ENCODE measurements around the gene SIL1.
"Not testable (repeated sequence)": the region's sequence is repeated elsewhere in the genome, so short reads cannot be mapped to it uniquely, and the experiment has no call there.

SIL1 gene

DNA sequence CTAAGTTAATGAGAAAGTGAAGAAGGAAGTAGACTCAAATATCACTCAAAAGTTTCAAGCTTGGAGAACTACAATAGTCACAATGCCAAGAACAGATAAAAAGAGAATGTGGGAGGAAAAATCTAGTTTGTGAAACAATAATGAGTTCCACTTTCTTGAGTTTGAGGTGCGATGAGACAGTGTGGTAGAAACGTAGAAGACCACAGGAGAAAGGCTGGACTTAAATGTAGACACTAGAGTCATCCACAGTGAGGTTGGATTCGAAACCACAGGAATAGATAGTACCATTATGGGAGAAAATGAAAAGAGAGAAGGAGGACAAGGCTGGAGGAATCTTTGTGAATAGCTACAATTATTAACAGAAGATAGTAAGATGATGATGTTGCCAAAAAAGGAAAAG, 182.0 kb downstream of the SIL1 start:
- DNase-seq: no peak

DNA sequence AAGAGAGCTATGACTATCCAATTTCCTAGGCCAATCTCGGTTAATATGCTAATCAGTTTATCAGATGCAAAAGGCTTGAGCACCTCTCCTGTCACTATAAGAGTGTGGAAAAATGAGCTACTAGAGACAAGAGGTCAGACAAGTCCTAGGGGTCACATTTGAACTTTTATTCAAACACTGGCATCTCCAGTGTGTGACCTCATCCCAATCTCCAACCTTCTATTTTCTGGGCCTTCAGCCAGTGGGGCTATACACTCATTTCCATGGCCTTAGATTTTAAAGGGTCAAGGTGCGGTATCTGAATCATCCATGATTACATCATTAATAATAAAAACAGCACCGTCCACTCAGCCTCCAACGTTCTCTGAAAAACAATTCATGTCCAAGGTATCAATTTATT, 183.4 kb downstream of the SIL1 start:
- no peak for DNase-seq

DNA sequence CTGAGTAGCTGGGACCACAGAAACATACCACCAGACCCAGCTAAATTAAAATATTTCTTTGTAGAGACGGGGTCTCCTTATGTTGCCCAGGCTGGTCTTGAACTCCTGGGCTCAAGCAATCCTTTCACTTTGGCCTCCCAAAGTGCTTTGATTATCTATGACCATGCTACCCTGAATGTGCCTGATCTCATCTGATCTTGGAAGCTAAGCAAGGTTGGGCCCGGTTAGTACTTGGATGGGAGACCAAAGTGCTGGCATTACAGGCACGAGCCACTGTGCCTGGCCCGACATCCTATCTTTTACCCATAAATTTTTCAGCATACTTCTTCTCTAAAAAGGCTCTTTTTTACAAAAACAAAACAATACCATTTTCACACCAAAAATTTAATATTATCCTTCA, 186.0 kb downstream of the SIL1 start:
- no peak for DNase-seq

DNA sequence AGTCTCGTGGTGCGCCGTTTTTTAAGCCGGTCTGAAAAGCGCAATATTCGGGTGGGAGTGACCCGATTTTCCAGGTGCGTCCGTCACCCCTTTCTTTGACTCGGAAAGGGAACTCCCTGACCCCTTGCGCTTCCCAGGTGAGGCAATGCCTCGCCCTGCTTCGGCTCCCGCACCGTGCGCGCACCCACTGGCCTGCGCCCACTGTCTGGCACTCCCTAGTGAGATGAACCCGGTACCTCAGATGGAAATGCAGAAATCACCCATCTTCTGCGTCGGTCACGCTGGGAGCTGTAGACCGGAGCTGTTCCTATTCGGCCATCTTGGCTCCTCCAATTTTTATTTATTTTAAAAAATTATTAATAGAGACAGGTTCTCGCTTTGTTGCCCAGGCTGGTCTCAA, 187.0 kb downstream of the SIL1 start:
- not testable (repeated sequence) for DNase-seq

DNA sequence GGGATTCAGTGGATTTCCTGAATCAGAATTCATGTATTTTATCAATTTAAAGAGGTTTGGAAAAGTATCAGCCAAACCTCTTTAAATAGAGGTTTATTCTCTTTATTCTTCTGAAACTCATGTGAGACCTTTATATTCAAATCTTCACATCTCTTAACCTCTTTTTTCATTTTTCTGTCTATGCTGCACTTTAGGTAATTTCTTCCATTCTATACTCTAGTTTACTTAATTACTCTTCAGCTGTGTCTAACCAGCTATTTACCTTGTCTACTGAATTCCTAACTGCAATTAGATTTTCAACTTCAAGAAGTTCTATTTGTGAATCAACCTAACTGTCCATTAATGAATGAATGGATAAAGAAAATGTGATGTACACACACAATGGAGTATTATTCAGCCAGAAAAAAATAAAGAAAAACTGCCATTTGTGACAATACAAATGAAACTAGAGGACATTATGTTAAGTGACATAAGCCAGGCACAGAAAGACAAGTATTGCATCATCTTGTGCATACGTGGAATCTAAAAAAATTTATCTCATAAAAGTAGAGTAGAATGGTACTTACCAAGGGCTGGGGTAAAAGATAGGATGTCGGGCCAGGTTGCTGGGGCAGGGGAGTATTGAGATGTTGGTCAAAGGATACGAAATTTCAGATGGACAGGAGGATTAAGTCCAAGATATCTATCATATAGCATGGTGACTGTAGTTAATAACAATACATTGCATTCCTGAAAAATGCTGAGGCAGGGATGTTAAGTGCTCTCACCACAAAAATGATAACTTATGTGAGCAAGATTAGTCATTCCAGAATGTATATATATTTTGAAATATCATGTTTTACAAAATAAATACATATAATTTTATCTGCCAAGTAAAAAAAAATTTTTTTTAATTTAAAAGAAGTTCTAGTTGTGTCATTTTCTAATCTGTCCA, 193.5 kb downstream of the SIL1 start:
- no peak for DNase-seq

DNA sequence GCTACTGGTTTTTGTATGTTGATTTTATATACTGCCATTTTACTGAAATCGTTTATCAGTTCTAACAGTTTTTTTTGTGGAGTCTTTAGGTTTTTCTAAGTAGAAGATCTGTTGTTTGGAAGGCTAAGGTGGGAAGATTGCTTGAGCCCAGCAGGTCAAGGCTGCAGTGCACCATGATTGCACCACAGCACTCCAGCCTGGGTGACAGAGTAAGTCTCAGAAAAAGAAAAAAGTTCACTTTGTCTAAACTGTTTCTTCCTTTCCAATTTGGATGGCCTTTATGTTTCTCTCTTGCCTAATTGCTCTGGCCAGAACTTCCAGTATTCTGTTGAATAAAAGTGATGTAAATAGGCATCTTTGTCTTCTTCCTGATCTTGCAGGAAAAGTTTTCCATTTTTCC, 198.5 kb downstream of the SIL1 start:
- no peak for DNase-seq

DNA sequence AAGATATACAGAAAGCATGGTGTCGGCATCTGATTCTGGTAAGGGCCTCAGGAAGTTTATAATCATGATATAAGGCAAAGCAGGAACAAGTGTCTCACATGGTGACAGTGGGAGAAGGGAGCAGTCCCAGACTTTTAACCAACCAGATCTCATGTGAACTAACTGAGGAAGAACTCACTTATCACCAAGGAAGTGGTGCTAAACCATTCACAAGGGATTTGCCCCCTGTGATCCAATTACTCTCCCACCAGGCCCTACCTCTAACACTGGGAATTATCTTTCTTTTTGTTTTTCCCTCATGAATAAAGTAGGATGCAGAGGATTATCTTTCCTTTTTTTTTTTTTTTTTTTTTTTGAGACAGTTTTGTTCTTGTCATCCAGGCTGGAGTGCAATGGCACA, 199.6 kb downstream of the SIL1 start:
- no peak for DNase-seq

DNA sequence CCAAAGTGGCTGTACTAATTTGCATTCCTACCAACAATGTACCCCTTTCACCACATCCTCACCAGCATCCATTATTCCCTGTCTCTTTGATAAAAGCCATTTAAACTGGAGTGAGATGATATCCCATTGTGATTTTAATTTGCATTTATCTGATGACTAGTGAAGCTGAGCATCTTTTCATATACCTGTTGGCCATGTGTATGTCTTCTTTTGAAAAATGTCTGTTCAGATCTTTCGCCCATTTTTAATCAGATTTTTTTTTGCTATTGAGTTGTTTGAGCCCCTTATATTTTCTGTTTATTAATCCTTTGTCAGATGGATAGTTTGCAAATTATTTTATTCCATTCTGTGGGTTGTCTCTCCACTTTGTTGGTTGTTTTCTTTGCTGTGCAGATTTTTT, 202.0 kb downstream of the SIL1 start:
- no peak for DNase-seq

DNA sequence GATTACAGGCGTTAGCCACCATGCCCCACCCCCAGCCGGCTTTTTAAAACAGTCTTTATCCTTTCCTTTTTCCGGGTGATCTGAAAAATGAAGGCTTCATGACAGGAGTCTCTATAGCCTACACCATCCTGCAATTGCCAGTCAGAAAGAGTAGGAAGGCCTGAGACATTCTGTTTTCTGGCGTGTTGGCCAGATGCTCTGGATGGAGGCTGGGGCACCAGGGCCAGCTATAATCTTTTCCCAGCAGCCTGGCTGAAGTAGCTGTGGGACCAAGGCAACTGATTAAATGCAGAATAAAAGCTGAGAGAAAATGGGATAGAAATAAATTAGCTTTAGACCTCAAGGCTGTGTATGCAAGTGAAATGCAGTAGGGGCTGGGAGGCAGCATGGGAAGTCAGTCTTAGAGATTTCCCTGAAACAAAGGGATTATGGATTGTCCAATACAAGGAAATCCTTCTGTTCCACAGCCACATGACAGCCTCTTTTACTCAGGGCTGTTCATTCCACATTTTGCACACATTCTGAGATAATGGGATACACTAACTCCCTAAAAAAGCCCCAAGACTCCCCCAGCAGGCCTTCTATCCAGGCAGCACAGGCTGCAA, 207.1 kb downstream of the SIL1 start:
- no peak for DNase-seq

DNA sequence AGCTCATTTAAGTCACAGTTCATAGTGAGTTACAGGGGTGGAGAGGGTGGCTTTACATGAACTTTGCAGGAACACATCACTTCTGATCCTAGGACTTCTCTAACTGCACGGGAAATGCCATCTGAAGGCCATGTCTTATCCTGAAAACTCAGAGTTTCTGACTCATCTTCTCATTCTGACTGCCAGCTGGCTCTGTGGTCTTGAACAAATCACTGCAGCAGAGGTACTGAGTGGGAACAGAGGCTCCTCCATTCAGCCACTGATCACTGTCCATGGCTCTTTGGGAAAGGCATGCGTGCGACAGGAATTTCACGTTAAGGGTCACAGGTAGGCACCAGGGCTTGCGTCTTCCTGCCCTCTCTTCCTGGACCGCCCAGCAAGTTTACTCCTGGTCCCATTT, 208.4 kb downstream of the SIL1 start:
- no peak for DNase-seq

DNA sequence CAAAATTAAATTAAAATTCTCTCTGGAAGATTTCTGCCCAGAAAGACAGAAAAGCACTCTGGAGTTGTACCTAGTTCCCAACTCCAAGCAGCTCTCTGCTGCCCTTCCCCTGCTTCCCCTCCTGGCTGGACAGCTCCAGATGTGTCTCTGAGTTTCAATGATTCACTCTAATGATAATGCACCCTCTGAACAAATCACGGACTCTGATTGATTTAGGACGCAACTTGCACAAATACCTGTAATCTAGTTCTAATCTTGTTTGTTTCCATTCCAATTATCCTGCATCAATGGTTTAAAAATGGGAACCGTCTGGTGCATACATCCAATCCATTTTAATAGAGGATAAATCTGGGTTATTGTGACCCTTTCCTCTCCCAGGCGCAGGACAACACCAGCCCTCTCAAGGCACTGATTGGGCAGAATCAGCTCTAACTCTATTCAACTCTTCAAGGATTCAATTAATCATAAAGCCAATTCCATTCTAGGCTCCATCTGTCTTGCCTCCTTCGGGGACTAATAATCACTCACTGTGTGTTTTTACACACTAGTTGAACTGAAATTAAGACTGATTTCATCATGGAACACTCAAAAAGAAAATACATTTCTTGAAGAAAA, 211.9 kb downstream of the SIL1 start:
- DNase-seq: no peak

DNA sequence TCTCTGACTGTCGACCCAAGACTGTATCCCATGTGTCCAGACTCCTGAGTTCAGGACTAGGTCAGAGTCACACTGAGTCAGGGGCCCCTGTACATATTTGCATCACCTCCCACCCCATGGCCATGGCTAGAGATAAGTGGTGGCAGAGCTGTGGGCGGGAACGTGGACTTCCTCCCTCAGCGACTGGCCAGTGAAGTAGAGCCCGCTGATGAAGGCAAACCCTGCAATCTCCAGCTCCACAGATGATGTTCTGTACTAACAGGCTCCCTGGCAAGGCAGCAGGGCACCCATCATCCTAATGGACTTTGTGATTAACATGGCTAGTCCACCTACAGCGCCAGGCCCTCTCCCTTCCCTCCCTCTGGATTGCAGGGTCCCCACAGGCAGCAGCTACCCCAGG, 212.5 kb downstream of the SIL1 start:
- DNase-seq: no peak

DNA sequence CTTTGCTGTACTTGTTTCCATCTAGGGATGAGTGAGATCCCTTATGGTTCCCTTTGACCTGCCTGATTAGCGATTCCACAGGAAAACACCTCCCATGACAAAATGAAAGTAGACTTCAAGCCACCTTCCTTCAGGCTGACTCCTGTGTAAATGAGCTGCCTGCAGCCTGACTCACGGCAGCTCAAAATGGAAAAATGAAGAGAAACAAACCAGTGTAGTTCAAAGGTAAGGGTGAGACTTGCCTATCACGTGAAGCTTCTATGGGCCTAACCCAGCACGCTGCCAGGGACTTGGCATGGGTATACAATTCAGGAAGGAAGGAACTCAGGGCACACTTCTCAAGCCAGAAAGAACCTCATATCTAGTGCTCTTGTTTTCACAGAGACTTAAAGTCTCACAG, 212.9 kb downstream of the SIL1 start:
- DNase-seq: no peak

DNA sequence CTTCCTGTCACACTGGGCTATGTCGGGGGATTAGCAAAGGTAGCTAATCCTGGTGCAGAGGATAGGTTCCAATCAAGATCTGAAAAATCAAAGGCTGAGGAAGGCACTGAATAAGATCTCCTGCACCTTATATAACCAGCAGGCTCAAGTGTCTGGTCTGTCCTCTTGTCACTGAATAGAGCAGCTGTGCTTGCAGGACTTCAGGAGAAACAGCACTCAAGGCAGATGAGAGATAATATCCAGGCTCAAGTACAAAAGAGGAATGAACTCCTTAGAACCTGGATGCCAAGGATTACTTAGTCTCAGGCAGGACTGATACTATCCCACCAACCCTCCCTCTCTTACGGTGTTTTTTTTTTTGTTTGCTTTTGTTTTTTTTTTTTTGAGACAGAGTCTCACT, 214.2 kb downstream of the SIL1 start:
- no peak for DNase-seq

DNA sequence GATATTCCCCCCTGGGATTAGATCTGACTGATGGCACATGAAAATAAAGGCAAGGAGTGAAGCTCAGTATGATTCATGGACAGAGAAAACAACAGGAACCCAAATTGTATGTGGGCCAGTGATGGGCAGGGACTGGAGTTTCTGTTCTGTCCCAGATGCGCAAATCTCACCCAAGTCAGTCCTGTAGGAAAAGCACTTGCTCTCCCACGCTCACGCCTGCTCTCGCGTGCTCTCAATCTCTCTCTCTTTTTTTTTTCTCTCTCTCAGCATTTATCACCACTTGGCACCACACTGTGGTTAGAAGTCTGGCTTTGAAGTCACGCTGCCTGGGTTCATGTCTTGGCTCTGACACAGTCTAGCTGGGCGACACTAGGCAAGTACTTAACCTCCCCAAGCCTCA, 216.6 kb downstream of the SIL1 start:
- no peak for DNase-seq

DNA sequence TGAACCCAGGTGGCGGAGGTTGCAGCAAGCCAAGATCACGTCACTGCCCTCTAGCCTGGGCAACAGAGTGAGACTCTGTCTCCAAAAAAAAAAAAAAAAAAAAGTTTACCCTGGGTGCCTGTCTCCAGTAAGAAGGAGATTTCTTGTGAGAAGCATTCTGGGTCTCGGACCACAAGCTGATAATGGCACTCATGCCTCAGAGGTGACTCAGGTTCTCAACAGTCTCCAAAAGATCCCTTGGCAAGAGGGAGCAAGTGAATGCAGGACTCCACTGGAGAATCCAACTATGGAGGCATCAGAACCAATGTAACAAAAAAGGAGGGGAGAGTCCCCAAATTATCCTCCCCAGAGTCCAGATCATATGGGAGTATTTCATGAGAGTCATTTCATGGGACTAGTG, 217.0 kb downstream of the SIL1 start:
- DNase-seq: no peak

DNA sequence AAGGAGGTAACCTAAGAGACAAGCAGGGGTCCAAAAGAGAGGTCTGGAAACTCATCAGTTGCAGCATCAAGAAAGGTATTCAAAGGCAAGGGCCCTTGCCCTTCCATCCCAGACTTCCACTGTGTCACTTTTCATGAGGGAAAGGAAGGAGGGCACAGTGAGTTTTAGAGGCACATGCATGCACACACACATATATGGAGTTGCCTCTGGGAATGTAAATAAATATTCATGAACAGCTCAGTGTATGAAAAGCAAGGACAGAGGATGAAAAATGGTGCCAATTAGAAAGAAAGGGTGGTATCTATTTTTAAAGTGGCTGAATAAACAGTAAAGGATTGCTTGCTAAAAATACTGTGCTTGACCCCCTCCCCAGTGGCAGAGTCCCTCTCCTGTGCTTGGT, 217.7 kb downstream of the SIL1 start:
- DNase-seq: no peak

DNA sequence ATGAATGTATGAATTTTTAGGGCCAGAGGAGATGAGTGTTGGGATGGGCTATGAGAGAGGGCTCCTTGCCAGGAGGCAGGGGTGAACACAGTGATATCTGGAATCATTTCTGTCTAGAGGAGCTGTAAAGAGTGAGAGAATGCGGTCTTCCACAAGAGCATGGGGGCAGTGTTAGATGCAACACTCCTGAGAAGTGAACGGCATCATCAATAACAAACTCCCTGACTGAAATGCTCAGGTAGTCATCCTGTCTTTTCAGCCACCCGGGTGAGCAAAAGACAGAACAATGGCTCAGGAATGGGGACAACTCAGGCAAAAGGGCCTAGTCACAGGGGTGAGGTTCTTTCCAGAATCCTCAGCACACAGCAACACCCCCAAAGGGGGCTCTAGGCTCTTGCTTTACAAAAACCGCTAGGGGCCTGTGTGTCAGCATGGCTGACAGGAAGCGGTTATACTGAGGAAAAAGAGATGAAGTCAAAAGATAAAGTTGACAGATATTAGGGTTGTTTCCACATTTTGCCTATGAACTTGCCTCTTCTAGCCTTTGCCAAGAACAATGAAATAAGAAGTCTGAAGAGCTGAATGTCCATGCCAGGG, 218.4 kb downstream of the SIL1 start:
- DNase-seq: no peak

DNA sequence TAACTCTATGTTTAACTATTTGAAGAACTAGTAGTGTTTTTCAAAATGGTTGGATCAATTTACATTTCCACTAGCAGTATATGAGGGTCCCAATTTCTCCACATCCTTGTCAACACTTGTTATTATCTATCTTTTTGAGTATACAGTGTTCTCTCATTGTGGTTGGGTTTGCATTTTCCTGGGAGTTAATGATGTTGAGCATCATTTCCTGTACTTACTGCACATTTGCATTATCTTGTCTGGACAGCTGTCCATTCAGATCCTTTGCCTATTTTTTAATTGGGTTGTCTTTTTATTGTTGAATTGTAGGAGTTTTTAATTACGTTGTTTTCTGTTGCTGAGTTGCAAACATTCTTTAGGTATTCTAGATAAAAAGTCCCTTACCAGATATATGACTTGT, 219.6 kb downstream of the SIL1 start:
- no peak for DNase-seq

DNA sequence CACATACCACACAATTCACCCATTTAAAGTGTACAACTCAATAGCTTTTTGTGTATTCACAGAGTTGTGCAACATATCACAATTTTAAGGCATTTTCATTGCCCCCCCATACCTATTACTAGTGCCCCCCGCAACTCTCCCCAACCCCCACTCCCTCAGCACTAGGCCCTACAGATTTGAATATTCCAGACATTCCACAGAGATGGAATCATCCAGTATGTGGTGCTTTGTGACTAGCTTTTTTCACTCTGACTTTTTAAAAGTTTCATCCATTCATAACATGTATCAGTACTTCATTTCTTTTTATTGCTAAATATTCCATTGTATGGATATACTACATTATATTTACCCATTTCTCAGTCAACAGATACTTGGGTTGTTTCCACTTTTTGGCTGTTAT, 220.1 kb downstream of the SIL1 start:
- no peak for DNase-seq

DNA sequence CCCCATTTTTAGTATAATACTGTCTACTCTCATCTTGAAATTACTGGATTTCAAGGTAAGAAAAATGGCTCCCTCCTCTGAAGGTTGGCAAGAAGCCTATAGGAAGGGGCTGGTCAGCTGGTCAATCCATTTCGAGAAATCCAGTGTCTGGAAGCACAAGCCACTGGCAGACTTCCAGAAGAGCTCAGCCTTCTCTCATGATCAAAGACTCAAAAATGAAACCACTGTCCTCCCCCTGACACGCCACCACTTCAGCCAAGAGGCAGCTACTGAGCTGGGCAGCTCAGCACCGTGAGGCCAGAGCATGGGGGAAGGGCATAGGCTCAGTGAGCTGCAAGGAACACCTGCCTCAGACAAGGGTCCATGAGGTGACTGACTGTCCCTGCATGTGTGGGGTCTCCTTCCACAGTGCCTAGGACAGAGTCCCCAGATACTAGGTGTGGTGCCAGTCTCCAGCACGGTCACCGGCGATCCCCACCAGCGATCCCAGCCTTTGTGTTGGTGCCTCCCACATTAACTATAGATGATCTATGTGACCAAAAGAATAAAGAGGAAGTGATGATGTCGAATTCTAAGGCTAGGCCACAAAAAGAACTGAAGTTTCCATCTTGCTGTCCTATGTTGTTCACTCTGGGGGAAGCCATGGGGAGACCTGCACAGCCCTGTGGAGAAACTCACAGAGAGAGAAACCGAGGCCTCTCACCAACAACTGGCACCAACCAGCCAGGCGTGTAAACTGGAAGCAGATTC, 222.9 kb downstream of the SIL1 start:
- no peak for DNase-seq

DNA sequence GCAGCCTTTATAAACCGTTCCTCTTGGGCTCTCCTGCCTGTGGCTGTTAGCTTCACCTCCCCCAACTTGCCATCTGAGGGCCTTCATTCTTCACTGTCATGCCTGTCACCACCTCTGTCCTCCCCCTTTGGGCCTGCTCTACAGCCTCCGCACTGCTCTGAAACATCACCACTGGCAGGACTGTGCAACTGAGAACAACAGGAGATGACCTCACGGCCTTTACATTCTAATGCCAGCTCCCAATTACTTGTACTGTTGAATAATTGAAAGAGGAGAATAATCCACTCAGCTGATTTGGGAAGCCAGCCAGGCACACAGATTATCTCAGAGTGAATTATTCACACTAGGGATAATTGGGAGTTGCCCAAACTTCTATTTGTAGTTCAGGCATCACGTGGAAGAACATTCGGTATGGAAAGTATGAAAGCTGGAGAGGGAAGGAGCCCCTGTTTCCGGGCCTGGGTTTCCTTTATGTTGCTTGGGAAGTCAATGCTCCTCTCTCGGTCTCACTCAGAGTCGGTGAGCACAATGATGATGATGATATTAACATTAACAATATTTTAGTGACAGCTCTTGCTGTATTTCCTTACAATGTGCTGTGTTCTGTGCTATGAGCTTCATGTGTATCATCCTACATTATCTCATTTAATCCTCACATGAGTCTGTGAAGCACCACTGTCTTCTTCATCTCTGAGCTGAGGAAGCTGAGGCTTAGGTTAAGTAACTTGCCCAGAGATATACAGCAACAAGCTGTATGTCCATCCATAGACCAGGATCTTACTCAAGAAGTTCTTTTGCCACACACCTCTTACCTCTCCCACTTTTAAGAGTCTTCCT, 223.7 kb downstream of the SIL1 start:
- no peak for DNase-seq

Data from KG1 (cell line).